ACC112 (cell line): Measurements from ENCODE around the gene NAA15.
"Not testable (repeated sequence)": the region's sequence is repeated elsewhere in the genome, so short reads cannot be mapped to it uniquely, and the experiment has no call there.

Experiments
- H2AFZ ChIP-seq: fragments of 200-600 bp; sonication (generic); one replicate; pipeline ENCODE4 v1.6.0; 2017; ENCODE audit warnings: antibody characterized with exemption, low read length; ENCODE audit not compliant: unreplicated experiment
- H3K27ac ChIP-seq: fragments of 200-600 bp; sonication (generic); 2 replicates; pipeline ENCODE4 v1.5.1; 2014; ENCODE audit warnings: low read depth, mild to moderate bottlenecking, antibody characterized with exemption, low read length, moderate library complexity
- H3K27me3 ChIP-seq: fragments of 200-600 bp; sonication (generic); 2 replicates; pipeline ENCODE4 v1.6.1; 2014; ENCODE audit warnings: mild to moderate bottlenecking, antibody characterized with exemption, low read length, moderate library complexity, mixed read lengths; ENCODE audit not compliant: insufficient read depth
- H3K36me3 ChIP-seq: fragments of 200-600 bp; sonication (generic); 2 replicates; pipeline ENCODE4 v1.6.1; 2016; ENCODE audit warnings: mild to moderate bottlenecking, antibody characterized with exemption, low read length, moderate library complexity, mixed read lengths; ENCODE audit not compliant: insufficient read depth
- H3K4me1 ChIP-seq: fragments of 200-600 bp; sonication (generic); one replicate; pipeline ENCODE4 v1.6.1; 2016; ENCODE audit warnings: low read length, mixed read lengths; ENCODE audit not compliant: insufficient read depth, unreplicated experiment, control insufficient read depth
- H3K4me3 ChIP-seq: fragments of 200-600 bp; sonication (generic); 2 replicates; pipeline ENCODE4 v1.5.1; 2014; ENCODE audit warnings: mild to moderate bottlenecking, low read depth, low read length
- H3K79me2 ChIP-seq: fragments of 200-600 bp; sonication (generic); one replicate; pipeline ENCODE4 v1.6.0; 2016; ENCODE audit warnings: low read length; ENCODE audit not compliant: control insufficient read depth, unreplicated experiment, insufficient read depth

Gene NAA15

DNA sequence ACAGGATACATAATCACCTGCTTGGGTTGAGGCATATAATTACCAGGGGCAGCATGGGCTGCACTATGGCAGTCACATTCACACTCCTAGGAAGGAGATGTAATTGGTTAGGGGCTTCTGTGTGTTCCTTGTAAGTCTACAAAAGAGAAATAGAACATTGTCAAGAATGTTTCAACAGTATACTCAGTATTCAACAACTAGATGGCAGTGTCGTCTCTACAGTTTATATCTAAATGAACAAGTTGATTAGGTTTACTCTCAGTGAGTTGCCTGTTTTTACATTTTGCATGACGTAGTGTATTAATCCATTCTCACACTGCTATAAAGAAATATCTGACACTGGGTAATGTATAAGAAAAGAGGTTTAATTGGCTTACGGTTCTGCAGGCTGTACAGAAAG is 102.2 kb downstream of the NAA15 start:
- Histone ChIP-seq H3K36me3 (no peaks in the 10 kb centered on the region), H3K79me2 (no peaks in the 10 kb centered on the region), H3K4me3 (no peak overlapping the region), H2AFZ (no peak overlapping the region), H3K27me3 (no peaks in the 10 kb centered on the region), H3K27ac (no peak overlapping the region), H3K4me1 (no peaks in the 10 kb centered on the region)

DNA sequence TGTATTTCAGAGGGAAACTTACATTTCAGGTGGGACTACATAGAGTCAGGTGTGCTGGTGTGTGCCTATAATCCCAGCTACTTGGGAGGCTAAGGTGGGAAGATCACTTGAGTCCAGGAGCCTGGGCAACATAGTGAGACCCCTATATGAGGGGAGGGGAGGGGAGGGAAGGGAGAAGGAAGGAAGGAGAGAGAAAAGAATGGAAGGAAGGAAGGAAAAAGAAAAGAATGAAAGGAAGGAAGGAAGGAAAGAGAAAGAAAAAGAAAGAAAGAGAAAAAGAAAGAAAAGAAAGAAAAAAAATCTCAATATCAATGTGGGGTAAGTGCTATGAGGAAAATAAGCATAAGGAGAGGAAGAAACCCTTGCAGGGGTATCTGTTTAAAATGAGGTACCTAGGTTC is 109.0 kb downstream of the NAA15 start:
- Histone ChIP-seq H3K4me1 (no peaks in the 10 kb centered on the region), H3K27me3 (no peaks in the 10 kb centered on the region), H3K36me3 (no peaks in the 10 kb centered on the region), H3K4me3 (no peak overlapping the region), H2AFZ (no peak overlapping the region), H3K79me2 (no peaks in the 10 kb centered on the region), H3K27ac (no peak overlapping the region)

DNA sequence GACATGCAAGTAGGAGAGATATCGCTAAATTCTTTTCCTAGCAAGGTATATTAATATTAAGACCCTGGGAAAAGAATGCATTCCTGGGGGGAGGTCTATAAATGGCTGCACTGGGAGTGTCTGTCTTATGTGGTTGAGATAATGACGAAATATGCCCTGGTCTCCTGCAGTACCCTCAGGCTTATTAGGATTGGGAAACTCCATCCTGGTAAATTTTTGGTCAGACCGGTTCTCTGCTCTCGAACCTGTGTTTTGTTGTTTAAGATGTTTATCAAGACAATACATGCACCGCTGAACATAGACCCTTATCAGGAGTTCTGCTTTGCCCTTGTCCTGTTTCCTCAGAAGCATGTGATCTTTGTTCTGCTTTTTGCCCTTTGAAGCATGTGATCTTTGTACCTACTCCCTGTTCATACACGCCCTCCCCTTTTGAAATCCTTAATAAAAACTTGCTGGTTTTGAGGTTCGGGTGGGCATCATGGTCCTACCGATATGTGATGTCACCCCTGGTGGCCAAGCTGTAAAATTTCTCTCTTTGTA is 113.4 kb downstream of the NAA15 start:
- H3K4me1 ChIP-seq, H3K27ac ChIP-seq, H3K4me3 ChIP-seq, H3K36me3 ChIP-seq, H3K27me3 ChIP-seq, H3K79me2 ChIP-seq, H2AFZ ChIP-seq: not testable (repeated sequence)

DNA sequence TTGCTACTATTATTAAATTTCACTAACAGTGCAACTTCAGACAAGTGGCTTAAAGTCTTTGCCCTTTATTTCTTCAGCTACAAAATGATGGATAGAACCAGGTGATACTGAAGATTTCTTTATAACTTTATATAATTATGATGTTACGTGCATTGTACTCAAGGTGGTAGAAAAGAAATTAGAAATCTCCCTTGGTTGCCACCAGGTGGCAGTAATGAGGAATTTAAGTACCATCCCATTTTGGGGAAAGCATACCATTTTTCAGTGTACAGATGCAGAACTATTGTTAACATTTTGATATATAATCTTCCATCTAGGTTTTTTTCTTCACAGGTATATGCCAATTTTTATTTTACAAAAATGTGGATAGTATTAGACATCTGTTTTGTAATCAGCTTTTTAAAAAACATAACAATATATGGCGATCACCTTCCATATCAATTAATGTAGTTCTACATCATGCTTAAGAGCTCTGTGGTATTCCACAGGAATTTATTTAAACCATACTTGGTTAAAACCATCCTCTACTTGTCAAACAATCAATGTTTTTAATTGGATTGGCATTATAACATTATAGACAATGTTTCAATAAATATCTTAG is 114.9 kb downstream of the NAA15 start:
- H2AFZ ChIP-seq, result no peak overlapping the region
- no peak overlapping the region for H3K4me3 ChIP-seq
- no peak overlapping the region for H3K27ac ChIP-seq
- peaks cover 4% of the 10 kb centered on the region; the same call in 1 of the 2 replicates for H3K36me3 ChIP-seq
- H3K4me1 ChIP-seq, result no peaks in the 10 kb centered on the region
- H3K27me3 ChIP-seq, result no peaks in the 10 kb centered on the region
- no peaks in the 10 kb centered on the region for H3K79me2 ChIP-seq

DNA sequence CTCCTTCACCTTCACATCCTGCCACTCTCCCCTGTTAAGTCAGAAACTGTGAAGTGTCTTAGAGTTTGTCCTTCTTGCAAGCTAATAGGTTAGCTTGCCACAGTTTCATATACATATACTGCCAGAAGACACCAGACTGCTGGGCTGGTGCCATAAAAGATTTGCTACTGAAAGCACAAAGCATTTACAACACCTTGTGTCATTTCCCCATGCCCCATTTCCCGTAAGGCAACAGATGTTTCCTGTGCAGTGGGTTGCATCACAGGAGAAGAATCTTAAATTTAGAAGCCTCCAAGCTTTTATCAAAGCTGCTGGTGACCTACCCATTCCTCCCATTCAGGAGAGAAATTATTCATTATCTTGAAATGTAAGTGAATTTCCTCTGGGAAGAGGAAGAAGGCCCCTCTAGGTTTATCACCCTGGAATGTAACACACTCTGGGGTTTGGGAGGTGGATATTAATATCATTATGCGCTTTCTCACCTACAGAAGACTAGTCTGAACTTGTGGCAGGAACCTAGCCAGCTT is 118.1 kb downstream of the NAA15 start:
- no peaks in the 10 kb centered on the region for H3K79me2 ChIP-seq
- H3K4me1 ChIP-seq, result no peaks in the 10 kb centered on the region
- H3K36me3 ChIP-seq, result peaks cover 4% of the 10 kb centered on the region; the same call in 1 of the 2 replicates
- no peak overlapping the region for H3K27ac ChIP-seq
- H3K27me3 ChIP-seq, result no peaks in the 10 kb centered on the region
- H3K4me3 ChIP-seq, result no peak overlapping the region
- H2AFZ ChIP-seq, result no peak overlapping the region

DNA sequence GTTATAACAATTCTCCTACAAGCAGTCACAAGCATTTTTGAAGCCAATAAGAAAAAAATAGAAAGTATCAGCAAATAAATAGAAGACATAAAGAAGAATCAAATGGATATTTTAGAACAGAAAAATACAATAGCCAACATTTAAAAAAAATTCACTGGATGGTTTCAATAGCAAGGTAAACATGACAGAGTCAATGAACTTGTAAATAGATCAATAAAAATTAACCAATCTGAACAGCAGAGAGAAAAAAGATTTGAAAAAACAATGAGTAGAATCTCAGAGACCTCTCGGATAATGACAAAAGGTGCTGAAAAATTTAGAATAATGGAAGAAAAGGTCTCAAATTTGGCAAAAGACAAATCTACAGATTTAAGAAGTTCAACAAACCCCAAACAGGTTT is 119.3 kb downstream of the NAA15 start:
- H3K27me3 ChIP-seq, result no peaks in the 10 kb centered on the region
- H3K36me3 ChIP-seq, result peaks cover 4% of the 10 kb centered on the region; the same call in 1 of the 2 replicates
- no peak overlapping the region for H3K4me3 ChIP-seq
- H2AFZ ChIP-seq, result no peak overlapping the region
- H3K79me2 ChIP-seq, result no peaks in the 10 kb centered on the region
- H3K4me1 ChIP-seq, result no peaks in the 10 kb centered on the region
- no peak overlapping the region for H3K27ac ChIP-seq

DNA sequence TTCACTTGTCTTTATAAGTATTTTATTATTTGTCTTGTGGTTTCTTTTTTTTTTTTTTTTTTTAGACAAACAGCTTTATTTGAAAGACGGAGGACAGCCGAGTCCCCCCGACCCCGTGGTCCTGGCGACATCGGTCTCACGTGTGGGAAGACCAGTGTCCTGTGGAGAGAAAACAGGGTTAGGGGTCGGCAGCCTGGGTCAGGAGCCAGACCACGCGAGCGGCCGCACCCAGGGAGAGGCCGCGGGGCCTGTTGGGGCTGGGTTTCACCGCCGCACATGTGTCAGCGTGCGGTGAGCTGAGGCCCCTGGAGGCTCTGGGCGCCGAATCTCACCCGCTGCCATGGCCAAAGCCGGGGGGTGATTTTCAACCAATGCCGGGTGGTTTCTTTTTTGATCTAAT is 134.8 kb downstream of the NAA15 start:
- Histone ChIP-seq H3K4me3 (no peak overlapping the region), H3K27ac (no peak overlapping the region), H3K36me3 (peaks cover 30% of the 10 kb centered on the region), H3K4me1 (no peaks in the 10 kb centered on the region), H3K27me3 (no peaks in the 10 kb centered on the region), H3K79me2 (no peaks in the 10 kb centered on the region), H2AFZ (no peak overlapping the region)

DNA sequence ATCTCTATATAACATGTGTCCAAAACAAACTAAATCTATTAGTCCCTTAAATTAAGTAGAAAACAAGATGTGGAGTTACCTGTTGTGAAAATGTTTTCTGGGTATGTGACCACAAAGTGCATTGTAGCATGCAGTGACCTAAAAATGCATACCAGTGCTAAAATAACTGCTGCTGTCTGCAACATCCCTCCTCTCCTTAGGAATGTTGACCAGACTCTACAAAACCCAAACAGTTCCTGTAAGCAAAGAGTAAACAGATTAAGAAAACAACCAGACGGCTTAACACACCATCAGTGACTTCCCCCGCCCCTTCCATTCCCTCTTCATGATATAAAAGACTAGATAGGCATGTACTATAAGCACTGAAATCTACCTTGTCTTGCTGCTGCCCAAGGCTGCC is 136.8 kb downstream of the NAA15 start:
- Histone ChIP-seq H3K27me3 (no peaks in the 10 kb centered on the region), H3K4me1 (no peaks in the 10 kb centered on the region), H3K27ac (no peak overlapping the region), H3K4me3 (no peak overlapping the region), H2AFZ (no peak overlapping the region), H3K79me2 (no peaks in the 10 kb centered on the region), H3K36me3 (peaks cover 30% of the 10 kb centered on the region)

DNA sequence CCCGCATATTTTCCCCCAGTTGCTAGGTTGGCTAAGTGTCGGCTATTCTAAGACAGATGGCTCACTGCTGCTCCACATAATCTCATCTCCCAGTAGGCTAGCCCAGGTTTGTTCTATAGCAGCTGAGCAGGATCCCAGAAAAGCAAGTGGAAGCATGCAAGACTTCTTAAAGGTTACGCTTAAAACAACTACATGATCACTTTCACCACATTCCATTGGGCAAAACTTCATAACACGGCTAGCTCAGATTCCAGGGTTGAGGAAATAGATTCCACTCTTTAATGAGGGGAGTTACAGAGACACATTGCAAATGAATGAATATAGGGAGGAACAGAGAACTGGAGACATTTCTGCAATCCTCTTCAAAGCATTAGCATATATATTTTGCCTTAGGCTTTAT is 139.7 kb downstream of the NAA15 start:
- Histone ChIP-seq H3K27me3 (no peaks in the 10 kb centered on the region), H3K4me1 (no peaks in the 10 kb centered on the region), H2AFZ (no peak overlapping the region), H3K27ac (no peak overlapping the region), H3K36me3 (peaks cover 30% of the 10 kb centered on the region), H3K4me3 (no peak overlapping the region), H3K79me2 (no peaks in the 10 kb centered on the region)

DNA sequence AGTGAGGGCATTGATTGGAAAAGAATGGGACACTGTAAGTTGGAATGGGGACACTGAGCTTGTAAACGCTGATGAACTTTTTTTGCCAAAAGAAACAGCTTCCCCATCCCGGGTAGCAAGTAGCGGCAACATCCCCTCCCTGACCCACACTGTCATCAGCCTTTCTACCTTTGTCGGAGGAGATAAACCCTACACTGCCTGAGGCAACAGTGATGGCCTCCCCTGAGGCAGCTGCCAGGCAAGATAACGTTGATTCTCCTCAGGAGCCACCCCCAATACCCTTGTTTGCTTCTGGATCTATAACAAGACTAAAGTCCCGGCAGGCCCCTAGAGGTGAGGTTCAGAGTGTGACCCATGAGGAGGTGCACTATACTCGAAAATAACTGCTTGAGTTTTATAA is 142.4 kb downstream of the NAA15 start:
- Histone ChIP-seq H3K36me3 (peaks cover 6% of the 10 kb centered on the region; the same call in 1 of the 2 replicates), H3K4me1 (no peaks in the 10 kb centered on the region), H2AFZ (no peak overlapping the region), H3K27ac (no peak overlapping the region), H3K79me2 (no peaks in the 10 kb centered on the region), H3K4me3 (no peak overlapping the region), H3K27me3 (no peaks in the 10 kb centered on the region)

DNA sequence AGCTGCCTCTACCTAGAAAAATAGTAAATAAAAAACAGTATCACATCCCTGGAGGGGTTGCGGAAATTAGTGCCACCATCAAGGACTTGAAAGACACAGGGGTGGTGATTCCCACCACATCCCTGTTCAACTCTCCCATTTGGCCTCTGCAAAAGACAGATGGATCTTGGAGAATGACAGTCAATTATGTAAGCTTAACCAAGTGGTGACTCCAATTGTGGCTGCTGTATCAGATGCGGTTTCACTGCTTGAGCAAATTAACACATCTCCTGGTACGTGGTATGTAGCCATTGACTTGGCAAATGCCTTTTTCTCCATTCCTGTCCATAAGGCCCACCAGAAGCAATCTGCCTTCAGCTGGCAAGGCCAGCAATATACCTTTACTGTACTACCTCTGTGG is 143.6 kb downstream of the NAA15 start:
- not testable (repeated sequence) for H3K4me1 ChIP-seq, H3K36me3 ChIP-seq, H2AFZ ChIP-seq, H3K79me2 ChIP-seq, H3K27me3 ChIP-seq, H3K27ac ChIP-seq, H3K4me3 ChIP-seq
